Activated CD8-positive, alpha-beta memory T cell treated with anti-CD3 and anti-CD28 coated beads, Interleukin-2, amount 50 U/mL, for 1 hour (primary cell): ENCODE measurements around the gene RNF114.
"Not testable (repeated sequence)": the region's sequence is repeated elsewhere in the genome, so short reads cannot be mapped to it uniquely, and the experiment has no call there.

Source experiments
- DNase-seq: peaks from one replicate; pipeline ENCODE4 v3.0.0-alpha.2; 2020; ENCODE audit errors: extremely low read depth

Gene RNF114

DNA sequence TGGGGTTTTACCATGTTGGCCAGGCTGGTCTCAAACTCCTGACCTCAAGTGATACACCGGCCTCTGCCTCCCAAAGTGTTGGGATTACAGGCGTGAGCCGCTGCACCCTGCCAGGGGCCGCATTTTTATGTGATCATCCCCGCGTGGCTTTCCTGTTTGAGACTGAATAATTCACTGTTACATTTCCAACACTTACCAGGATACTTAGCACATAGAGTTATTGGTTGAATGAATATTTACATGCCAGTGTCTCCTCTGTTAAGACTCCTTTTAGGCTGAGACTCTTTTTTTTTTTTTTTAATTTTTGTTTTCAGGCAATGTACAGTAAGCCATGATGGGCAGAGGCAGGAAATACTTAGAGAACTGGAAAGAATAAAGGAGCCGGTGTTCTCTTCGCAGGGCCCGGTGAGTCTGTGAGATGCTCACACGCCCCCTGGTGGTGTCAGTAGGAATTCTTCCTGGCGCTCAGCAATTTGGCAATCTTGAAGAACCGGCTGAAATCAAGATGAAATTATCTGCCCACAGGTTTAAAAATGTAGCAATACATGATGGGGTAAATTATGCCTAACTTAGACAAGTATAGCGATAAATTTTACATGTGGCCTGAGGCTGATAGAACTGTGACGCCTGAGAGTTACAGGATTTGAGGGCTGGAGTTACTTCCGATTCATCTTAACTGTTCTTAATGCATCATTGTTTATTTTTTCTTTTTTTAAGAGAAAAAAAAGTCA is 7.6 kb upstream of the RNF114 start:
- peak; percentile 58 for DNase-seq

DNA sequence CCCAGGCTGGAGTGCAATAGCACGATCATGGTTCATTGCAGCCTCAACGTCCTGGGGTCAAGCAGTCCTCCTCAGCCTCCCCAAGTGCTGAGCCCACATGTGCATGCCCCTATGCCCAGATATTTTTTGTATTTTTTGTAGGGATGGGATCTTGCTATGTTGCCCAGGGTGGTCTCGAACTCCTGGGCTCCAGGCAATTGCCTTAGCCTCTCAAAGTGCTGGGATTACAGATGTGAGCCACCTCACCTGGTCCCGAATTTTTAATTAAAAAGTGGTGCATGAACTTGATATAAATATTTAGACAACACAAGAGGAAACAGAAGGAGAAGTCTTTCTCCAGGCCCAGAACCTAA is 7.1 kb upstream of the RNF114 start:
- no peak for DNase-seq

DNA sequence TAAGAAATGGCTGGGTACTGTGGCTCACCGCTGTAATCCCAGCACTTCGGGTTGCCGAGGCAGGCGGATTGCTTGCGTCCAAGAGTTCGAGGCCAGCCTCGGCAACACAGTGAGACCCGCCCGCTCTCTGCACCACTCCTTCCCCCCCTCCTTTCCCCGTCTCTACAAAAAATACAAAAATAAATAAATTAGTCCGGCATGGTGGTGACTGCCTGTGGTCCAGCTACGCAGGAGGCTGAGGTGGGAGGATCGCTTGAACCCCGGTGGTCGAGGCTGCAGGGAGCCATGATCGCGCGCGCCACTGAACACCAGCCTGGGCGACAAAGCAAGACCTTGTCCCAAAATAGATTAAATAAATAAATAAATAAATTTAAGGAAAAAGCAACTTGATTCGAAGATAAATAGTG is 448 bp upstream of the RNF114 start:
- no peak for DNase-seq

DNA sequence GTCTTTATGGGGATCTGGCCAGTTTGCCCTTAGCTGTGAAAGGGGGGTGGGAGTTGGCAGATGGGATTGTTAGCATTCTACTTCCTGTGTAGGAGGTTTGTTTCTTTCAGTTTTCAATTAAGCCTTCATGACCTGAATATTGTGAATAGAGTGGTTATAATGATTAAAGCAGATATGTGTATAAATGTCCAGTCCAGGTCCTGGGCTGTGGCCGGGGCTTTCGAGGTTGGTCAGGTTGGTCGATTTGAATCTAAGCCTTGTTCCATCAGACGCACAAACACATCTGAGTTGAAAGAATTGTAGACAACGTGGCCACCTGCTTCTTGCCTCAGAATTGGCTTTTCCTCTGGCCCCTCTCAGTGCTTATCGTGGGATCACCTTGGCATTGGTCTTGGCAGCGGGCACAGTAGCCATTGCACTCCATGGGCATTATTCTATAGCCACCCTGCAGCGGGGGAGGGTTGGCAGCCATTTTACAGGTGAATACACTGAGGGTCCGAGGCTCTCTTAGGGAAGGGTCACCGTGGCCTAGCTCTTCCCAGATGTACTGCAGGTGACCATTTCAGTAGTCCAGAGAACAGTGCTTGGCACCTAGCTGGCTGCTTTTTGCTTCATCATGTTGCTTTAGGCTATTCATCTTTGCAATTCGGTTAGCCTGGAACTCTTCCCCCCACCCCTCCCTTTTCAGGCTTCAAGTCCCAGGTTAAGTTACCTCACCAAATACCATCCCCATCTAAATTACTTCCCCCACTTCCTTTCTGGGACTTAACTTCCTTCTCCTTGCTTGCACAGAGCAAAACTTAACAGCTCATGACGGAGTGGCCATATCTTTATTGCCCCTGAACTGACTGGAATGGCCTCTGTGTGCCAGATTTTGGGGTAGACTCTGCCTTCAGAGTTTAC is 1.1 kb downstream of the RNF114 start:
- DNase-seq, result no peak

DNA sequence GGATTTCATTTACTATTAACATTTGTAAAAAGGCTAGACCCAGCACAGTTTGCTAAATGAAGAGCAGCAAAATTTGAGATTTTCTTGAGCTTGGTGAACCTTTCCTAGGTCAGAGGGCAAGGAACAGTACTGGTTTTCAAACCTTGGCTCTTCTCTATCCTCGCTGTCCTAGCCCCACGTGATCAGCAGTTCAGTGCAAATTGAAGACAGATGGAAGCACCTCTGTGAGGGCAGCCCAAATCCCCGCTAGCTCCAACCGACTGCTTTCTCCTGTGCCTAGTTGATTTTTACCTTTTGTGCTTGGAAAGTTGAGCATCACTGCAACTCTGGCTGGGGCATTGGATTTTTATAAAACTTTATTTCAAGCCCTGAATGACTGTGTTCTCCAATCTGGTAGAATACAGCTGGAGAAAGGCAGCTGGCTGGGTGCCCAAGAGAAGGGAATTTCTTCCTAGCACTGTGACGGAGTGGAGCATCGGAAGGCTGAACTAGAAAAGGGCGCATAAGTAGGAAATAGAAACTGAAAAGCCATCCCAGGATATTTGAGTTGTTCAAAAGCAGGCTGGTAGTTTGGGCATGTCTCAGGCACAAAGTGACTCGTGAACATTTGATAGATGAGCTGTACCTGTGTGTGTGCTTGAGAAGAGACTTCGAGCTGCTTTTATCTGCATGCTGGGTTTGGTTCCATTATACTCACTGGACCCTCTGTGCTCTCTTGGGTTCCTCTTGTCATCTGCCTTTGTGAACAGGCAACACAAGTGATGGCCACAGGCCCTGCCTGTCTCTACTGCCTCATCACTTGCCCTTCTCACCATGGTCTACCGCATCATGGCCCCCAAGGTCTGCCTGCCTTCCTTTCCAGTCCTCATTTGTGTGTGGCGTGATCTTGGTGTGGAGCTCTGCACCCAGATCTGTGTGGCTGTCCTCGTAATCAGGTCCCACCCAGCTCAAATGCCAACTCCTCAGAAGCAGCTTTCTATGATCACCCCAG is 2.3 kb downstream of the RNF114 start:
- no peak for DNase-seq

DNA sequence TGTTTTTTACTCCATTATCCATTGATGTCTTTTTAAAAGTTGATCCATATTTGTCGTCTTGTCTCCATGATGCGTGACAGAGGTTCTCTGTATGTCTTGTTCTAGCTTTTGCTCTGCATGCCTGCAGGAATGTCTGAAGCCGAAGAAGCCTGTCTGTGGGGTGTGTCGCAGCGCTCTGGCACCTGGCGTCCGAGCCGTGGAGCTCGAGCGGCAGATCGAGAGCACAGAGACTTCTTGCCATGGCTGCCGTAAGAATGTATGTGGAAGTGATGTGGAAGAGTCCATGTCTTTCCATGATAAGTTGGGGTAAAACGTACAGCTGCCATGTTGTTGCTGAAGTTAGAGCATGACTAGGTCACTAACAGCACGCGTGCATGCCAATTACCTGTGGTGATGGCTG is 5.3 kb downstream of the RNF114 start:
- DNase-seq, result no peak

DNA sequence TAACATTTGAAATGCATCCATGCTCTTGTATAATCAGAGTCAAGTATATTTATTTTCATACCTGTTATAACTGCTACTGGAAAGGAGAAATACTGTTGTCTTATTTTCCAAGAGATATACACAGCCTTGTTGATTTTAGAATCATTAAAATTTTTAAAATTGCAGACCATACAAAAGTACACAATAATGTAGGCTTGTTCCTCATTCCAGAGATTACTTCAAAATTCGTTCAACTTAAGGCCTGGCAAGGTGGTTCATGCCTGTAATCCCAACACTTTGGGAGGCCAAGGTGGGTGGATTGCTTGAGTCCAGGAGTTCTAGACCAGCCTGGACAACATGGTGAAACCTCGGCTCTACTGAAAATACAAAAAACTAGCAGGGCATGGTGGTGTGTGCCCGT is 6.1 kb downstream of the RNF114 start:
- no peak for DNase-seq

DNA sequence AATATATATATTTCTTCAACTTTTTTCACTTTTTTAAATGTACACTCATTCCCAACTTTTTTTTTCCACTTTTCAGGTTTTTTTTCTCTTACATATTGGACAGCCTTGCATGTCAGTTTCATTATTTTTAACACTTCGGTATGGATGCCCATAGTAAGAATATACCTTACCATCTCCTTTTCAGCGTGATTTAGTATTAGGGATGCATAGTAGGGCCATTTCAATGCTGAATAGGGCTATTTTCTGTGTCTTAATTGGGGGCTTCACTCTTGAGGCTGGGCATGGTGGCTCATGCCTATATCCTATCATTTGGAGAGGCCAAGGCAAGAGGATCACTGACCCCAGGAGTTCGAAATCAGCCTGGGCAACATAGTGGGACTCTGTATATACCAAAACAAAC is 6.7 kb downstream of the RNF114 start:
- DNase-seq, result no peak

DNA sequence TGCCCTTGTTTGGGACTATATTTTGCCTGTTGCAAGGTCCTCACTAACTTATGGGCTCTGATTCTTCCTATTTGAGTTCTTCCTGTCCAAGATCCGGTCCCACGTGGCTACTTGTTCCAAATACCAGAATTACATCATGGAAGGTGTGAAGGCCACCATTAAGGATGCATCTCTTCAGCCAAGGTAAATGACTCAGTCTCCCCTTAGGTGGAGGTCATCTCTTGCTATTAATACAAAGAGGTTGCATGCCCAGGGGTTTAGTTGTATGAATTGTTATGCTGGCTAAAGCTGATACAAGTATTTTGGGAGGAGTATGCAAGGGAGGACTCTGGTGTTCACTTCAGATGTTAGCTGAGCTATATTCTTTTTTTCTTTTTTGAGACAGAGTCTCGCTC is 9.1 kb downstream of the RNF114 start:
- DNase-seq, result no peak

DNA sequence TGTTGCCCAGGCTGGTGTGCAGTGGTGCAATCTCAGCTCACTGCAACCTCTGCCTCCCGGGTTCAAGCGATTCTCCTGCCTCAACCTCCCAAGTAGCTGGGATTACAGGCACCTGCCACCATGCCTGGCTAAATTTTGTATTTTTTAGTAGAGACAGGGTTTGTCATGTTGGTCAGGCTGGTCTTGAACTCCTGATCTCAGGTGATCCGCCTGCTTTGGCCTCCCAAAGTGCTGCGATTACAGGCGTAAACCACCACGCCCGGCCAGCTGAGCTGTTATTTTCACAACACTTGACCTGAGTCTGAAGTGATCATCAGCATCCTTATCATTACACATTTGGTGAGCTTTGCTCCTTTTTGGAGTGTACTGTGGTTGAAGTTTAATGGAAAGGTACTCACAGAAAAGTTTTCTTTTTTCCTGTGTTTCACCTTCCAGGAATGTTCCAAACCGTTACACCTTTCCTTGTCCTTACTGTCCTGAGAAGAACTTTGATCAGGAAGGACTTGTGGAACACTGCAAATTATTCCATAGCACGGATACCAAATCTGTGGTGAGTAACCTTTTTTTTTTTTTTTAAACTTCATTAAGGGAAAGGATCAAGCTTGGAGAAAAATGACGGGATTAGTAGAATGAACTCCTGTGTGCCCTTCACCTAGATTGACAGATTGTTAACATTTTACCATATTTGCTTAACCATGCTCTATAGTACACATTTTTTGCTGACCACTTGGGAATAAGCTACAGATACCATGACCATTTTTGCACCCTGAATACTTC is 9.7 kb downstream of the RNF114 start:
- no peak for DNase-seq

DNA sequence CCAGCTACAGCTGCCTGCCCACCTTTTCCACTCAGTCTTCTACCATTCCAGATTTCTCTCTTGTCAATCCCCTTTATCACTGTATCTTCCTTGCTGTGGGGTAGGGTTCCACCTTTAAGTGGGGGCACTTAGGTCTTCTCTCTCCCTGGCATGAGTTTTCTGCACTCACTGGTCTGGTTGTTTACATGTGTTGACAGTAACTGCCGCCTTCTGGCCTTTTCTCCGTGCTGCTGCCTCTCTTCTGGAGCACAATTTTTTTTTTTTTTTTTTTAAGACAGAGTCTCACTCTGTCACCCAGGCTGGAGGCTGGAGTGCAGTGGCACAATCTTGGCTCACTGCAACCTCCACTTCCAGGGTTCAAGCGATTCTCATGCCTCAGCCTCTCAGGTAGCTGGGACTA is 12.0 kb downstream of the RNF114 start:
- DNase-seq, result no peak

DNA sequence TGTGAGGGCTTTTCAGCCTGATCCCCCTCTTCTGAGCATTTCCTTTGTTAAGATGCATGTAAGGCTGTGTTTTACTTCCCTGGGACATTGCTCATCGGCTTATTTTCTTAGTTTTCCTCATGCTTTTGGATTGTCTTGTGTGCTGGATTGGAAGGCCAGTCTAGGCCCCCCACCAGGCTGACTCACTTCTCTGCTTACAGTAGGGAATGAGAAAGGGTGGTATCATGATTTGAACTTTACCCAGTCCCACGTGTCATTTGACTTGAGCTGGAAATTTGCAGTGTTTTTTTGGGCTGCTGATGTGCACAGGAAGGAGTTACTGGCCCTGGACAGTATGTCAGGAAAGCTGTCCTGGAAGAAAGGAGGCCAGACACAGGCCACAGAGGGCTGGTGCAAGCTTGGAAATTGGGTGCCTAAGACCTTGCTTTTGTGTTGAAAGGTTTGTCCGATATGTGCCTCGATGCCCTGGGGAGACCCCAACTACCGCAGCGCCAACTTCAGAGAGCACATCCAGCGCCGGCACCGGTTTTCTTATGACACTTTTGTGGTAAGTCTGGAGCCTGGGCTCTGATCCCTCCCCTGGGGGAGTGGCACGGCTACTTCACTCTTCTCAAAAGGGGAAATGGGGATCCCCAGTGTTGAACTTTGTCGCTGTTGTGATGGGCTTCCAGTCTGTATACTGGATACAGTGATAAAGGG is 12.8 kb downstream of the RNF114 start:
- no peak for DNase-seq

DNA sequence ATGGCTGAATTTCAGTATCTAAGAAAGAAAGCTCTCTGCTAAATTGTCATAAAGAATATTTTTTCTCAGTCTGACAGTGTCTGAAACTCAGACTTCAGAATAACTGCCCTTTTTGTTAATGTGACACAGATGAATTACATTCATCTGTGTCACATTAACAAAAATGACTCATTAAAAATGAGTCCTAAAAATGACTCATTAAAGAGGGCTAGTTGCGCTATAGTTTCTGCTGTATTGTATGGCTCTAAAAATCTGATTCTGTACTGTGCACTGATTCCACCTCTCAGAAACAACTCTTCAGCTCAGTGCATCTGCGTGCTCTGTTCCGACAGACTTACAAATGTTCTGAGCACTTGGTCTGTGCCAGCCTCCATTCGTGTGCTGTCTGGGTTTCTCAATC is 15.0 kb downstream of the RNF114 start:
- no peak for DNase-seq

DNA sequence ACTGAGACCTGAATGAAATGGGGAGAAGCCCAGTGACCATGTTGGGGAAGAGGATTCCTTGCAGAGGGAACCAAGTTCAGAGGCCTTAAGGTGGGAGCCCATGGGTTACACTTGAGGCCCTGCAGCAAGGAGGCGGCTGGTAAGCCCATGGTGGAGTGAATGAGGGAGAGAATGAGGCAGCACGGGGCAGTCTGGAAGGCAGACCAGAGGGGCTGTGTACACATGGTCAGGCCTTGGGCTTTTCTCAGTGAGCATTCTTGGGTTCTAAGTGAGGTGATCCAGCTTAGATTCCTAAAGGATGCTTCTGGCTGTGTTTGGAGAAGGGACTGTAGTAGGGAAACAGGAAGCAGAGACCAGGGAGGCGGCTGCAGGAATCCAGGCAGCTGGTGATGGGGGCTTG is 19.0 kb downstream of the RNF114 start:
- DNase-seq, result no peak

DNA sequence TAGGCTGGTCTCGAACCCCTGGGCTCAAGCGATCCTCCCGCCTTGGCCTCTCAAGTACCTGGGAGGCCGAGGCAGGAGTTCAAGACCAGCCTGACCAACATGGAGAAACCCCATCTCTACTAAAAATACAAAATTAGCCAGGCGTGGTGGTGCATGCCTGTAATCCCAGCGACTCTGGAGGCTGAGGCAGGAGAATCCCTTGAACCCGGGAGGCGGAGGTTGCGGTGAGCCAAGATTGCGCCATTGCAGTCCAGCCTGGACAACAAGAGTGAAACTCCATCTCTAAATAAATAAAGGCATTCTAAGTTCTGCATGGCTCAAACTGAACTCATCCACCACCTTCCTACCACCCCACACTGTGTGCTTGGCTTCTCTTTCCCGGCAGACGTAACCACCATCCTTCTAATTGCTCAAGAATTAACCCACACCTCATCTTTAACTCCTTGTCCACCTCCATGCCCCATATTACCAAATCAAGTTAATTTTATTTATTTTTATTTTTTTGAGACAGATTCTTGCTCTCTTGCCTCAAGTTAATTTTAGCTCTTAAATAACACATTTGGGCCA is 19.7 kb downstream of the RNF114 start:
- not testable (repeated sequence) for DNase-seq

DNA sequence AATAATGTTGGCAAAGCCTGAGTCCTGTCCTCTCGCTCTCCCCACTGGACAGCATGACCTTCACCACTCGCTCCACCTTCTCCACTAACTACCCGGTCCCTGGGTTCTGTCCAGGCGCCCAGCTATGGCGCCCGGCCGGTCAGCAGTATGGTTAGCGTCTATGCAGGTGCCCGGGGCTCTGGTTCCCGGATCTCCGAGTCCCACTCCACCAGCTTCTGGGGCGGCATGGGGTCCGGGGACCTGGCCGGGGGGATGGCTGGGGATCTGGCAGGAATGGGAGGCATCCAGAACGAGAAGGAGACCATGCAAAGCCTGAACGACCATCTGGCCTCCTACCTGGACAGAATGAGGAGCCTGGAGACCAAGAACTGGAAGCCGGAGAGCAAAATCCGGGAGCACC is 20.5 kb downstream of the RNF114 start:
- DNase-seq, result no peak

DNA sequence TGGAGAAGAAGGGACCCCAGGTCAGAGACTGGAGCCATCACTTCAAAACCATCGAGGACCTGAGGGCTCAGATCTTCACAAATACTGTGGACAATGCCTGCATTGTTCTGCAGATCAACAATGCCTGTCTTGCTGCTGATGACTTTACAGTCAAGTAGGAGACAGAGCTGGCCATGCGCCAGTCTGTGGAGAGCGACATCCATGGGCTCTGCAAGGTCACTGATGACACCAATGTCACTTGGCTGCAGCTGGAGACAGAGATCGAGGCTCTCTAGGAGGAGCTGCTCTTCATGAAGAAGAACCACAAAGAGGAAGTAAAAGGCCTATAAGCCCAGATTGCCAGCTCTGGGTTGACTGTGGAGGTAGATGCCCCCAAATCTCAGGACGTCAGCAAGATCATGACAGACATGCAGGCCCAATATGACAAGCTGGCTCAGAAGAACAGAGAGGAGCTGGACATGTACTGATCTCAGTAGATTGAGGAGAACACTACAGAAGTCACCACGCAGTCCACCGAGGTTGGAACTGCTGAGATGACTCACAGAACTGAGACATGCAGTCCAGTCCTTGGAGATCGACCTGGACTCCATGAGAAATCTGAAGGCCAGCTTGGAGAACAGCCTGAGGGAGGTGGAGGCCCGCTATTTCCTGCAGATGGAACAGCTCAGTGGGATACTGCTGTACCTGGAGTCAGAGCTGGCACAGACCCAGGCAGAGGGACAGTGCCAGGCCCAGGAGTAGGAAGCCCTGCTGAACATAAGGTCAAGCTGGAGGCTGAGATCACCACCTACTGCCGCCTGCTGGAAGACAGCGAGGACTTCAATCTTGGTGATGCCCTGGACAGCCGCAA is 21.1 kb downstream of the RNF114 start:
- not testable (repeated sequence) for DNase-seq

DNA sequence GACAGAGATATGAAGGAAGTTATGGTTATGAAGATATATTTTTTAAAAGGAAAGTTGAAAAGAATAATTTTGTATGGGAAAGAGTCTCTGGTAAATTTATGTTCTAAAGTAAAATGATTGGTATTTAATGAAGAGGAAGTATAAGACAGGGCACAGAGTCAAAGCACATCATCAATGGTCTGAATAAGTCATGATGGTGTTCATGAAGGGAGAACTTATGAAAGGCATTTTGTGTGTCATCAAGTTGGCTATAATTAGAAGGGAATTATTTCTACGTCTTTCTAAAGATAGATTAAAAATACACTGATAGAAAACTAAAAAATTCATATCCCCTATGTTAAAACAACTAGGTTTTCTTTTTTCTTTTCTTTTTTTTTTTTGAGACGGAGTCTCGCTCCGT is 25.2 kb downstream of the RNF114 start:
- no peak for DNase-seq
